Uterus (tissue), 4 donors: ENCODE measurements around the gene DAZL. TPM values are rescaled to one million over a fixed set of nuclear protein-coding genes. Genes with fewer than 3 reads are reported as not detected.

Source experiments
- DNase-seq, 2 donors: peaks; one replicate each; pipeline ENCODE4 v3.0.0-alpha.2; 2019 to 2020
- H3K27ac ChIP-seq, 2 donors: fragments of 200-600 bp; sonication (generic); 1 replicate in 1 of 2; 2 replicates in 1 of 2; pipeline ENCODE4 v1.5.1; 2016 to 2018
- H3K27me3 ChIP-seq, 2 donors: fragments of 200-600 bp; sonication (generic); one replicate each; pipeline ENCODE4 v1.5.1; 2018 to 2019; ENCODE audit warnings: control low read depth in 1 of 2
- H3K36me3 ChIP-seq, 2 donors: fragments of 200-600 bp; sonication (generic); one replicate each; pipeline ENCODE4 v1.5.1; 2019; ENCODE audit warnings: control low read depth in 1 of 2
- H3K4me1 ChIP-seq, 2 donors: fragments of 200-600 bp; sonication (generic); one replicate each; pipeline ENCODE4 v1.5.1; 2018 to 2019; ENCODE audit warnings: control low read depth in 1 of 2
- H3K4me3 ChIP-seq, 2 donors: fragments of 200-600 bp; sonication (generic); 1 replicate in 1 of 2; 2 replicates in 1 of 2; pipeline ENCODE4 v1.5.1; 2018 to 2019; ENCODE audit warnings: mild to moderate bottlenecking in 1 of 2
- H3K9me3 ChIP-seq, 2 donors: fragments of 200-600 bp; sonication (generic); one replicate each; pipeline ENCODE4 v1.5.1; 2019; ENCODE audit warnings: control low read depth in 1 of 2
- POLR2A ChIP-seq, 2 donors: fragments of 450-650 bp; IDR thresholded peaks; one replicate each; pipeline ENCODE4 v1.6.1; 2016; ENCODE audit warnings: antibody characterized with exemption in 2 of 2, mild to moderate bottlenecking in 1 of 2, moderate library complexity in 1 of 2
- intact Hi-C: fragments of 100-400 bp; cut with DNase I; formaldehyde crosslinking; loops from one replicate; pipeline ENCODE4 v1.15.1; 2023; ENCODE audit warnings: low total_unique reads
- total RNA-seq, 4 donors: library from RNA; depleted of rRNA in 3 of 4; stranded (reverse); fragments of >200 nt in 3 of 4; gene quantifications; one replicate each; pipeline versions ENCODE4 v1.1.0 to v1.2.4, GENCODE V29; 2014 to 2023
- TF ChIP-seq, protein P1 (sequence below), 4 experiments: fragments of 200-600 bp in 2 of 4; fragments of 450-650 bp in 2 of 4; sonication (generic) in 2 of 4; IDR thresholded peaks; one replicate each; pipeline ENCODE4 v1.5.1; 2016 to 2019; ENCODE audit warnings: antibody characterized with exemption in 4 of 4, mild to moderate bottlenecking in 2 of 4, moderate library complexity in 1 of 4
- donor health status: DM: yes; HTN: yes; CAD: no.

DAZL gene
- total RNA-seq, 4 donors from 2014 or later: 0.21 TPM; not detected in 3

DNA sequence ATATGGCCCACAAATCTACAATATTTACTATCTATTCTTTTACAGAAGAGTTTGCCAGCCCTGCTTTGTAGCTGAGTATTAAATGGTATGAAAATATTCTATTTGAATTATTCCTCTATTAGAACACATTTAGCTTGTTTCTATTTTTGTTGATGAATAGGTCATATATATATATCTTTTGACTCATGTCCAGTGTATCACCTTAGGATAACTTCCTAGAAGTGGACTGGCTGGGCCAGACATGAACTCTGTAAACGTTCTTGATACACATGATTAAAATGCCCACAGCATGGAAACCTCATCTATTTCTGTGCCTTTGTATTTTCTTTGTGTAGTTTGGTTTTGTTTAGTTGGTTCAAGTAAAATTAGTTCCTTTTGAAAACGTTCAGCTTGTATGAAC is 37.1 kb downstream of the DAZL start:
- no peak overlapping the region for H3K4me3 ChIP-seq
- H3K4me1 ChIP-seq: no peaks in the 10 kb centered on the region
- no peaks in the 10 kb centered on the region for H3K27me3 ChIP-seq
- H3K27ac ChIP-seq: no peak overlapping the region
- no peak for DNase-seq
- H3K9me3 ChIP-seq: no peaks in the 10 kb centered on the region
- H3K36me3 ChIP-seq: no peaks in the 10 kb centered on the region
- TF ChIP-seq, protein P1, sequence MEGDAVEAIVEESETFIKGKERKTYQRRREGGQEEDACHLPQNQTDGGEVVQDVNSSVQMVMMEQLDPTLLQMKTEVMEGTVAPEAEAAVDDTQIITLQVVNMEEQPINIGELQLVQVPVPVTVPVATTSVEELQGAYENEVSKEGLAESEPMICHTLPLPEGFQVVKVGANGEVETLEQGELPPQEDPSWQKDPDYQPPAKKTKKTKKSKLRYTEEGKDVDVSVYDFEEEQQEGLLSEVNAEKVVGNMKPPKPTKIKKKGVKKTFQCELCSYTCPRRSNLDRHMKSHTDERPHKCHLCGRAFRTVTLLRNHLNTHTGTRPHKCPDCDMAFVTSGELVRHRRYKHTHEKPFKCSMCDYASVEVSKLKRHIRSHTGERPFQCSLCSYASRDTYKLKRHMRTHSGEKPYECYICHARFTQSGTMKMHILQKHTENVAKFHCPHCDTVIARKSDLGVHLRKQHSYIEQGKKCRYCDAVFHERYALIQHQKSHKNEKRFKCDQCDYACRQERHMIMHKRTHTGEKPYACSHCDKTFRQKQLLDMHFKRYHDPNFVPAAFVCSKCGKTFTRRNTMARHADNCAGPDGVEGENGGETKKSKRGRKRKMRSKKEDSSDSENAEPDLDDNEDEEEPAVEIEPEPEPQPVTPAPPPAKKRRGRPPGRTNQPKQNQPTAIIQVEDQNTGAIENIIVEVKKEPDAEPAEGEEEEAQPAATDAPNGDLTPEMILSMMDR (IDR thresholded peaks at IDR 0.05): no peak
- no peak for TF ChIP-seq POLR2A (IDR thresholded peaks at IDR 0.05)
- intact Hi-C loops: no loop called here

DNA sequence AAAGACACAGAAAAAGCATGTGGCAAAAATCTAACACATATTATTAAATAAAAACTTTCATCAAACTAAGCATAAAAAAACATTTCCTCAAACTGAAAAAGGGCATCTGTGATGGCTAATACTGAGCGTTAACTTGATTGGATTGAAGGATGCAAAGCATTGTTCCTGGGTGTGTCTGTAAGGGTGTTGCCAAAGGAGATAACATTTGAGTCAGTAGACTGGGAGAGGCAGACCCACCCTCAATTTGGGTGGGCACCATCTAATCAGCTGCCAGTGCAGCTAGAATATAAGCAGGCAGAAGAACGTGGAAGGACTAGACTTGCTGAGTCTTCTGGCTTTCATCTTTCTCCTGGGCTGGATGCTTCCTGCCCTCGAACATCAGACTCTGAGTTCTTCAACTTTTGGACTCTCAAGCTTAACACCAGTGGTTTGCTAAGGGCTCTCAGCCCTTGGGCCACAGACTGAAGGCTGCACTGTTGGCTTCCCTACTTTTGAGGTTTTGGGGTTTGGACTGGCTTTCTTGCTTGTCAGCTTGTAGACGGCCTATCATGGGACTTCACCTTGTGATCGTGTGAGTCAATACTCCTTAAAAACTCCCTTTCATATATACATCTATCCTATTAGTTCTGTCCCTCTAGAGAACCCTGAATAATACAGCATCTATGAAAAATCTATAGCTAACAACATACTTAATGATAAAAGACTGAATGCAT is 45.4 kb downstream of the DAZL start:
- no peak for DNase-seq
- Histone ChIP-seq H3K4me3 (no peak overlapping the region), H3K9me3 (no peaks in the 10 kb centered on the region), H3K27ac (no peak overlapping the region), H3K36me3 (no peaks in the 10 kb centered on the region), H3K27me3 (no peaks in the 10 kb centered on the region), H3K4me1 (no peaks in the 10 kb centered on the region)
- TF ChIP-seq, protein P1 (IDR thresholded peaks at IDR 0.05): no peak
- no peak for TF ChIP-seq POLR2A (IDR thresholded peaks at IDR 0.05)
- intact Hi-C loops: no loop called here

DNA sequence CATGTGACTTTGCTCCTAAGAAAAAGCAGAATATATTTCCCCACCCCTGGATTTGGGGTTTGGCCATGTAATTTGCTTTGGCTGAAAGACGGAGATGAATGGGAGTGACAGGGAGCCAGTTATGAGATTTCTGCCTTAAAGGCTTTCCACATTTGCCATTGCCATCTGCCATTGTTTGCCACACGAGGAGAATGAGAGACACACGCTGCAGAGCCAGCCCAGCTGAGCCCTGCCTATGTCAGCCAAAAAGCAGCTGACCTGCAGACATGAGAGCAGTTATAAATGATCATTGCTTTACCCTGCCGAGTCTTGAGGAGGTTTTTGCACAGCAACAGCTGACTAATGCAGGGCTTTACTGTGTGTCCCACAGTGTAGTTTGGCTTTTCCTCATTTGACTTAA is 51.1 kb downstream of the DAZL start:
- Histone ChIP-seq H3K4me1 (no peaks in the 10 kb centered on the region), H3K27me3 (no peaks in the 10 kb centered on the region), H3K4me3 (no peak overlapping the region), H3K36me3 (no peaks in the 10 kb centered on the region), H3K27ac (no peak overlapping the region), H3K9me3 (no peaks in the 10 kb centered on the region)
- TF ChIP-seq, protein P1 (IDR thresholded peaks at IDR 0.05): no peak
- intact Hi-C loops: no loop called here
- no peak for DNase-seq

DNA sequence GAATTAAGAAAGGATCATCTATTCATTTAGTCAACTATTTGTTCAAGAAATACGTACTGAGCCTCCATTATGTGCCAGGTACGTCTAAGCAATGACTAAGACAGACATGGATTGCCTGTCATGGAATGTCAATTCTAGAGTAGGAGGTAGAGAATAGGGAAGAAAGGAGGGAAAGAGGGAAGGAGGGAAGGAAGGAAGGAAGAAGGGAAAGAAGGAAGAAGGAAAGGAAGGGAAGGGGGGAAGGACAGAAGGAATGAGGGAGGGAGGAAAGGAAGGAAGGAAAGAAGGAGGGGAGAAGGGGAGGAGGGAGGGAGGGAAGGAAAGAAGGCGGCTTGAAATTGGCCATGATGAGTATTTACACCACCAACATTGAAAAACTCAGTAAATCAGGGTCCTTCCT is 52.5 kb downstream of the DAZL start:
- TF ChIP-seq POLR2A (IDR thresholded peaks at IDR 0.05): no peak
- TF ChIP-seq, protein P1 (IDR thresholded peaks at IDR 0.05): no peak
- no peak for DNase-seq
- intact Hi-C loops: no loop called here
- H3K9me3 ChIP-seq: no peaks in the 10 kb centered on the region
- H3K4me3 ChIP-seq: no peak overlapping the region
- no peaks in the 10 kb centered on the region for H3K36me3 ChIP-seq
- no peaks in the 10 kb centered on the region for H3K4me1 ChIP-seq
- H3K27me3 ChIP-seq: no peaks in the 10 kb centered on the region
- no peak overlapping the region for H3K27ac ChIP-seq

DNA sequence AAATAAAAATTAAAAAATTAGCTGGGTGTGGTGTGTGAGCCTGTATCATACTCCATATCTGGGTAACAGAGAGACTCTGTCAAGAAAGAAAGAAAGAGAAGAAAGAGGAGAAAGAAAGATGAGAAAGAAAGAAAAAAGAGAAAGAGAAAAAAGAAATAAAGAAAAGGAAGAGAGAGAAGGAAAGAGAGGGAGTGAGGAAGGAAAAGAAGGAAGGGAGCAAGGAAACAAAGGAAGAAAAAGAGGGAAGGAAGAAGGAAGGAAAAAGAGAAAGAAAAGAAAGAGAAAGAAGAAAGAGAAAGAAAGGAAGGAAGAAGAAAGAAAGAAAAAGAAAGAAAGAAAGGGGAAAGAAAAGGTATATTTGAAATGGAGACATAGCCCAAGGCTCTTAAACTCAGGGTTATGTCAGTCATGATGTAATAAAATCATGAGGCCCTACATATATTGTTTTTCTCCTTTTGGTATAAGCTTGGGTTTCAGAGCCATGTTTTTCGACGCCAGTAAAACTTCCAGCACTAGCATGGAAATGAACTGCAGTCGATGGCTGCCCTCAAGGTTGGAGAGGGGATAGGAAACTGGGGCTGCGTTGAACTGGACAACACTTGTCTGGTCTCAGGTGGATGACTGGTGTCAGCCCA is 53.8 kb downstream of the DAZL start:
- intact Hi-C loops: no loop called here
- H3K9me3 ChIP-seq: no peaks in the 10 kb centered on the region
- no peaks in the 10 kb centered on the region for H3K36me3 ChIP-seq
- H3K4me1 ChIP-seq: no peaks in the 10 kb centered on the region
- TF ChIP-seq, protein P1 (IDR thresholded peaks at IDR 0.05): no peak
- TF ChIP-seq POLR2A (IDR thresholded peaks at IDR 0.05): no peak
- no peak overlapping the region for H3K4me3 ChIP-seq
- DNase-seq: no peak
- no peak overlapping the region for H3K27ac ChIP-seq
- no peaks in the 10 kb centered on the region for H3K27me3 ChIP-seq
